GM21360 (cell line): Measurements from ENCODE around the gene MSH6.
A peak's percentile ranks its signal among the peaks of the same experiment; 100 is the strongest.
"Not testable (repeated sequence)": the region's sequence is repeated elsewhere in the genome, so short reads cannot be mapped to it uniquely, and the experiment has no call there.

Source experiments
- ATAC-seq: cut with Tn5 transposase; IDR thresholded peaks from one replicate; pipeline ENCODE4 v1.9.1; 2021; ENCODE audit warnings: mild to moderate bottlenecking, moderate library complexity; ENCODE audit not compliant: unreplicated experiment

The MSH6 gene

GRCh38 chr2:47833516-47833968 is 50.6 kb downstream of the MSH6 start:
- peak; percentile 79 for ATAC-seq

- no peak for ATAC-seq
Measured at GRCh38 chr2:47838249-47838648, 55.3 kb downstream of the MSH6 start.

GRCh38 chr2:47838686-47839085 is 55.7 kb downstream of the MSH6 start:
- no peak for ATAC-seq

GRCh38 chr2:47842846-47843245 is 59.9 kb downstream of the MSH6 start:
- no peak for ATAC-seq

- ATAC-seq = no peak
Measured at GRCh38 chr2:47843407-47843806, 60.5 kb downstream of the MSH6 start.

- ATAC-seq = no peak
Measured at GRCh38 chr2:47844162-47844561, 61.2 kb downstream of the MSH6 start.

- ATAC-seq = no peak
Measured at GRCh38 chr2:47849368-47849767, 66.4 kb downstream of the MSH6 start.

GRCh38 chr2:47850198-47850597 is 67.3 kb downstream of the MSH6 start:
- ATAC-seq = no peak

- ATAC-seq = not testable (repeated sequence)
Measured at GRCh38 chr2:47853067-47853777, 70.3 kb downstream of the MSH6 start.
